Right lobe of liver (tissue), 6 donors: ENCODE results near the gene CEP57L1. TPM values are rescaled to one million over a fixed set of nuclear protein-coding genes. Genes with fewer than 3 reads are reported as not detected.

Experiments
- ATAC-seq, 4 donors: fragments of 200-7000 bp; cut with Tn5 transposase; one replicate each; pipeline ENCODE4 v1.9.1; 2020; ENCODE audit warnings: mild to moderate bottlenecking in 4 of 4, moderate library complexity in 4 of 4
- DNase-seq, 3 donors: peaks; one replicate each; pipeline ENCODE4 v3.0.0-alpha.2; 2020
- H3K27ac ChIP-seq, 3 donors: fragments of 200-600 bp; one replicate each; pipeline ENCODE4 v1.8.0; 2022
- H3K27me3 ChIP-seq, 2 donors: fragments of 200-600 bp; one replicate each; pipeline ENCODE4 v1.8.0; 2022
- H3K36me3 ChIP-seq, 4 donors: fragments of 200-600 bp; sonication (generic) in 1 of 4; one replicate each; pipeline versions ENCODE4 v1.5.1 to v1.8.0; 2017 to 2022; ENCODE audit warnings: control low read depth in 1 of 4
- H3K4me1 ChIP-seq, 4 donors: fragments of 200-600 bp; sonication (generic) in 1 of 4; one replicate each; pipeline versions ENCODE4 v1.5.1 to v1.8.0; 2017 to 2022; ENCODE audit warnings: control low read depth in 1 of 4
- H3K4me3 ChIP-seq, 3 donors: fragments of 200-600 bp; one replicate each; pipeline ENCODE4 v1.8.0; 2022
- H3K9me3 ChIP-seq, 4 donors: fragments of 200-600 bp; sonication (generic) in 1 of 4; one replicate each; pipeline versions ENCODE4 v1.5.1 to v1.8.0; 2017 to 2022; ENCODE audit warnings: control low read depth in 1 of 4
- POLR2A ChIP-seq: fragments of 450-650 bp; IDR thresholded peaks from one replicate; pipeline ENCODE4 v1.6.1; 2017; ENCODE audit warnings: antibody characterized with exemption, mild to moderate bottlenecking
- WGBS: methylation state at CpG from one replicate; pipeline ENCODE4 v1.1.6; 2018; ENCODE audit warnings: low coverage, low lambda C conversion rate; ENCODE audit not compliant: insufficient coverage; ENCODE audit errors: missing lambda C conversion rate; 5-methylcytosine and 5-hydroxymethylcytosine counted together
- intact Hi-C, 2 donors: fragments of 100-400 bp; cut with DNase I; formaldehyde crosslinking; loops; one replicate each; pipeline versions ENCODE4 v1.11.2 to v1.14.1; 2022
- total RNA-seq, 6 experiments: library from RNA; depleted of rRNA in 2 of 6; stranded (reverse); fragments of >200 nt in 2 of 6; fragmentation: NEBNext Ultra II Directional in 3 of 6; extraction: Animal tissue kit (Norgen Biotek cat#: 25700) in 3 of 6; gene quantifications; one replicate each; pipeline versions ENCODE4 v1.1.0 to v1.2.4, GENCODE V29; 2016 to 2023
- TF ChIP-seq, protein P1 (sequence below), 4 donors: fragments of 200-600 bp in 3 of 4; fragments of 450-650 bp in 1 of 4; IDR thresholded peaks; one replicate each; pipeline versions ENCODE4 v1.5.1 to v1.8.0; 2016 to 2022; ENCODE audit warnings: antibody characterized with exemption in 4 of 4, mild to moderate bottlenecking in 2 of 4
- donor health status: DM: no; HTN: yes; CAD: no.
- donor health status: DM: no; HTN: no; CAD: no.
- donor health status: DM: no; HTN: no; CAD: no.
- donor health status: DM: no; HTN: yes; CAD: no.
- donor health status: DM: no; HTN: yes; CAD: no.

The CEP57L1 gene
- total RNA-seq, 6 experiments from 2014 or later: 6.3 to 9.5 (median 7.6) TPM

DNA sequence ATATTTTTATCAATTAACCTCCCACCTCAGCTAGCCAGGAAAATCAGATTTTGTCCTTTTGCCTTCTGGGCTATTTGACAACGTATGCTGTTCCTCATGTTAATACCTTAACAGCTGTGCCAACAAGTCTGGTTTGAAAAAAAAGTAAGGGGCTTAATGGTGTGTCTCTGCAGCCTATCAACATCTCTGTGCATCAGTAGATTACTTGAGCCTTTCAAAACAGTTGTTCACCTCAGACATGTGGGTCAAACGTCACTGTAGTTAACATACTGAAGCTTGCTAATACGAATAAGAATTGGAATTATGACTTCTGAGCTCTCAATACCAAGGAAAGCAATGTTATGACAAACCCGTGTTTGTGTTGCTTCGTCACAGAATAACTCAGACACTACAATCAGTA lies 23.0 kb downstream of the CEP57L1 start:
- peaks cover 0 to 48% (median 11%) of the 10 kb centered on the region in 4 donors for H3K4me1 ChIP-seq
- no peak for TF ChIP-seq POLR2A
- TF ChIP-seq, protein P1, sequence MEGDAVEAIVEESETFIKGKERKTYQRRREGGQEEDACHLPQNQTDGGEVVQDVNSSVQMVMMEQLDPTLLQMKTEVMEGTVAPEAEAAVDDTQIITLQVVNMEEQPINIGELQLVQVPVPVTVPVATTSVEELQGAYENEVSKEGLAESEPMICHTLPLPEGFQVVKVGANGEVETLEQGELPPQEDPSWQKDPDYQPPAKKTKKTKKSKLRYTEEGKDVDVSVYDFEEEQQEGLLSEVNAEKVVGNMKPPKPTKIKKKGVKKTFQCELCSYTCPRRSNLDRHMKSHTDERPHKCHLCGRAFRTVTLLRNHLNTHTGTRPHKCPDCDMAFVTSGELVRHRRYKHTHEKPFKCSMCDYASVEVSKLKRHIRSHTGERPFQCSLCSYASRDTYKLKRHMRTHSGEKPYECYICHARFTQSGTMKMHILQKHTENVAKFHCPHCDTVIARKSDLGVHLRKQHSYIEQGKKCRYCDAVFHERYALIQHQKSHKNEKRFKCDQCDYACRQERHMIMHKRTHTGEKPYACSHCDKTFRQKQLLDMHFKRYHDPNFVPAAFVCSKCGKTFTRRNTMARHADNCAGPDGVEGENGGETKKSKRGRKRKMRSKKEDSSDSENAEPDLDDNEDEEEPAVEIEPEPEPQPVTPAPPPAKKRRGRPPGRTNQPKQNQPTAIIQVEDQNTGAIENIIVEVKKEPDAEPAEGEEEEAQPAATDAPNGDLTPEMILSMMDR (IDR thresholded peaks at IDR 0.05): no peak
- 33% methylated on average over 5 of the region's 5 CpGs for WGBS
- DNase-seq: no peak
- no peaks in the 10 kb centered on the region for H3K27me3 ChIP-seq
- no peaks in the 10 kb centered on the region for H3K36me3 ChIP-seq
- peak overlapping the region in 2 of 3 donors; percentile 71 to 86 for H3K27ac ChIP-seq
- no peaks in the 10 kb centered on the region for H3K9me3 ChIP-seq
- no peak for ATAC-seq
- no peak overlapping the region for H3K4me3 ChIP-seq
- intact Hi-C loops: no loop called here

DNA sequence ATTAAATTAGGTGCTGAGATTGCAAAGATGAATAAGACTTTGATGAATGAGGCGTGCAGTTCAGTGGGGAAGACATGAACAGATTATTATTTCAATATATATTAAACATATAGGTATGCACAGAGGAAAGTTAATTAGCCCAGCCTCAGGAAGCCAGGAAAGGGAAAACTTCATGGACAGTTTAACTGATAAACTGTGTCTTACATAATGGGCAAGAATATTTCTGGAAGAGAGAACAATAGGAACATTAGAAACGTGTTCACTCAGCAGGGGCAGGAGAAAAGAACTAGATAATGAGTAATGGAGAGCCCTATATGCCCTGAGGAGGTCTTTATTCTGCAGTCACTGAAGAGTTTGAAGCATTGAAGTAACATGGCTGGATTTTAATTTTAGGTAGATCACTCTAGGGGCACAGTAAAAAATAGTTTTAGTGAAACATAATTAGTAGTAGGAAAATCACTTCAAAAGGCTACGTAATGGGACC lies 23.6 kb downstream of the CEP57L1 start:
- ATAC-seq (no peak), DNase-seq (no peak)
- peaks cover 0 to 48% (median 11%) of the 10 kb centered on the region in 4 donors for H3K4me1 ChIP-seq
- no peaks in the 10 kb centered on the region for H3K9me3 ChIP-seq
- H3K27ac ChIP-seq: peak overlapping the region in 2 of 3 donors; percentile 71 to 86
- intact Hi-C loops: no loop called here
- H3K36me3 ChIP-seq: no peaks in the 10 kb centered on the region
- H3K27me3 ChIP-seq: no peaks in the 10 kb centered on the region
- no peak overlapping the region for H3K4me3 ChIP-seq
- TF ChIP-seq POLR2A: no peak
- TF ChIP-seq, protein P1 (IDR thresholded peaks at IDR 0.05): no peak
- WGBS: 69% methylated on average over 3 of the region's 3 CpGs

DNA sequence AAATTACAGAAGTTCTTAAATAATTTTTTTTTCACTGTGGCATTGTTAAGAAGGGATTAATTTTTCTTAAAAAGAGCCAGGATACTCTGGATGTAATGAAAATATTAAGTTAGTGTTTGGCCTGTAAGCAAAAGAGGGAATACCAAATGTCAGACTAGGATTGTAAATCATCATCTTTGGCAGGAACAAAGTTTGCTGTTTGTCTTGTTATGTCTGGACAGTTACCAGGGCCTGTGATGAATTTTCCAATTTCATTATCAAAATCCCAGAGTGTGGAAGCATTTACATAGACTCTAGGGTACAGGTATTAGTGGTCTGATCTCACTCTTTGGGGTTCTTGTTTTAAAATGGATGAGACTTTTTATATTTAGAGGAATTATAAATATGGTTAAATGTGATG lies 26.1 kb downstream of the CEP57L1 start:
- H3K27me3 ChIP-seq: no peaks in the 10 kb centered on the region
- peak overlapping the region in 2 of 3 donors; percentile 64 to 79 for H3K27ac ChIP-seq
- H3K36me3 ChIP-seq: no peaks in the 10 kb centered on the region
- intact Hi-C loops: no loop called here
- H3K4me1 ChIP-seq: peaks cover 0 to 48% (median 11%) of the 10 kb centered on the region in 4 donors
- no peak for TF ChIP-seq POLR2A
- TF ChIP-seq, protein P1 (IDR thresholded peaks at IDR 0.05): no peak
- DNase-seq: no peak
- peak; percentile 25 to 53 (median 38) for ATAC-seq
- no peaks in the 10 kb centered on the region for H3K9me3 ChIP-seq
- no peak overlapping the region for H3K4me3 ChIP-seq

DNA sequence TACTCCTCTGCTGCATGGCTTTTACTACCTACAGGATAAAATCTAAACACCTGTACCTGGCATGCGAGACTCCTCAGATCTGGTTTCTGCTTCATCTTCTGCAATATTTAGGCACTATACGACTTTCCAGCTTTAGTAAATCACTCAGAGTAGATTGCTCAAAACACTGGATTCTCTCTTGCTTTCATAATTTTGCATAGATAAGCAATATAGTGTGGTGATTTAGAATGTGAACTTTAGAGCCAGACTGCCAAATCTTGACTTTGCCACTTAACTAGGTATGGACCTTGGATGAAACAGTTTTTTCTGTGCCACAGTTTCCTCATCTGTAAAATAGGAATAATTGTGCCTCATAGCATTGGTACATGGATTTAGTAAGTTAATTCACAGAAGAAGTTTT lies 28.9 kb downstream of the CEP57L1 start:
- Histone ChIP-seq H3K27me3 (no peaks in the 10 kb centered on the region), H3K4me3 (no peak overlapping the region), H3K36me3 (no peaks in the 10 kb centered on the region), H3K4me1 (peaks cover 0 to 27% (median 5%) of the 10 kb centered on the region in 4 donors), H3K27ac (no peak overlapping the region), H3K9me3 (no peaks in the 10 kb centered on the region)
- WGBS: 80% methylated on average over 2 of the region's 2 CpGs
- intact Hi-C loops: no loop called here
- no peak for TF ChIP-seq POLR2A
- ATAC-seq: no peak
- DNase-seq: no peak

DNA sequence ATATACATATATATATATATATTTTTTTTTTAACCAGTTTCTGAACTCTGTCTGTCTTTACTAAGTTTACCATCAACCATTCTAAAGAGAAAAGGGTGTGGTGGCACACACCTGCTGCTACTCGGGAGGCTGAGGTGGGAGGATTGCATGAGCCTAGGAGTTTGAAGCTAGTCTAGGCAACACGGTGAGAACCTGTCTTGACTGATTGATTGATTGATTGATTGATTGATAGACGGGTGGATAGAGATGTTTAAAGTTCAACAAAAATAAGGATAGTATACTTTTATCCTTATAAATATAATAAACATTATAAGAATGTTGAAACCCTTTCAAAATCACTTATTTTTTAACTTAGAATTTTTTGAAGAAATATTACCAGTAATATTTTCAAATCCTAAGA lies 30.2 kb downstream of the CEP57L1 start:
- intact Hi-C loops: no loop called here
- TF ChIP-seq POLR2A: no peak
- TF ChIP-seq, protein P1 (IDR thresholded peaks at IDR 0.05): no peak
- Histone ChIP-seq H3K36me3 (no peaks in the 10 kb centered on the region), H3K27ac (no peak overlapping the region), H3K27me3 (no peaks in the 10 kb centered on the region), H3K9me3 (no peaks in the 10 kb centered on the region), H3K4me1 (peaks cover 0 to 16% (median 5%) of the 10 kb centered on the region in 4 donors), H3K4me3 (no peak overlapping the region)
- DNase-seq (no peak), ATAC-seq (no peak)
- WGBS: 68% methylated on average over 3 of the region's 3 CpGs
